SJSA1 (cell line): Measurements from ENCODE around the gene MAD2L2. TPM values are rescaled to one million over a fixed set of nuclear protein-coding genes. Genes with fewer than 3 reads are reported as not detected.

Experiments used
- DNase-seq, 2 experiments: peaks; one replicate each; pipeline ENCODE4 v3.0.0-alpha.2; 2015 to 2020; ENCODE audit warnings: low spot score in 2 of 2, low read depth in 1 of 2
- H3K27ac ChIP-seq: fragments of 250-450 bp; sonication (Bioruptor Pico); 2 replicates; pipeline ENCODE4 v1.5.1; 2020; ENCODE audit warnings: mild to moderate bottlenecking, moderate library complexity
- H3K27me3 ChIP-seq: fragments of 250-450 bp; sonication (Bioruptor Pico); replicated peaks from 2 replicates; pipeline ENCODE4 v1.5.1; 2020; ENCODE audit warnings: mild to moderate bottlenecking, moderate library complexity
- H3K36me3 ChIP-seq: fragments of 250-450 bp; sonication (Bioruptor Pico); 2 replicates; pipeline ENCODE4 v1.5.1; 2020; ENCODE audit warnings: mild to moderate bottlenecking
- H3K4me1 ChIP-seq: fragments of 250-450 bp; sonication (Bioruptor Pico); replicated peaks from 2 replicates; pipeline ENCODE4 v1.6.1; 2021; ENCODE audit warnings: mild to moderate bottlenecking
- H3K4me3 ChIP-seq: fragments of 250-450 bp; sonication (Bioruptor Pico); 2 replicates; pipeline ENCODE4 v1.5.1; 2020; ENCODE audit warnings: mild to moderate bottlenecking
- H3K9me3 ChIP-seq: fragments of 250-450 bp; sonication (Bioruptor Pico); replicated peaks from 2 replicates; pipeline ENCODE4 v1.5.1; 2020; ENCODE audit warnings: mild to moderate bottlenecking
- total RNA-seq: library from RNA; depleted of rRNA; stranded (reverse); fragments of >200 nt; shearing (Covaris generic); gene quantifications from 2 replicates; pipeline ENCODE4 v1.2.3, GENCODE V29; 2014

The MAD2L2 gene
- total RNA-seq, 1 experiment from 2014 or later, result 132 TPM

DNA sequence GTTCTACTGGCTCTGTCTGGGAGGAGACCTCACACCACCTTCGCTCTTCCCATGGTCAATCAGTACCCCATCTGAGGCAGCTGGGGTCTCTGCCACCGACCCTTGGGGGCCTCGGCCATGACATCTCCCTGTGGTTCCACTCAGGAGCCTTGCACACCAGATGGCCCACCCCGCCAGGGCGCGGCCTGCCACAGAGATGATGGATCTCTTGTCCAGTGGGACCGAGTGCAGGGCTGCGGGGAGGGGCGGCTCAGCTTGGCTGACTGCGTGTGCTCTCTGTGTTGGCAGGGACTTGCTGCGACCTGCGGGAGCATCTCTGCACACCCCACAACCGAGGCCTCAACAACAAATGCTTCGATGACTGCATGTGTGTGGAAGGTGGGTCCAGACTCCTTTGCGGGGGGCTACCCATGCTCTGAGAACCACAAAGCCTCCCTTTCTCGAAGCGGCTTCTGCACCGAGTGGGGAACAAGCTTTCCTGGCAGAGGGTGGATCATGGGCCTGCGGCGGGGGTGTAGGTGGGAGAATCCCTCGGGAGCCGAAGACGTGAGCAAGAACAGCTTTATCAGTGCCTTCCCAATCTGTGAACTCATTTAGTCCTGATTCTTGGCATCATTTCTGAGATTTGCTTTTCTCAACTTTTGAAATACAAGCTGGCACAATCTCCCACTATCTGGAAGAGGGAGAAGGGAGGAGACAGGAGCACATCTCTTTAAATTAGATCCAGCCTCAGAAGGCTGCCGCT lies 34.1 kb upstream of the MAD2L2 start:
- peaks cover 35% of the 10 kb centered on the region for H3K27me3 ChIP-seq
- H3K4me3 ChIP-seq, result no peak overlapping the region
- no peak for DNase-seq
- H3K36me3 ChIP-seq, result no peaks in the 10 kb centered on the region
- H3K9me3 ChIP-seq, result no peaks in the 10 kb centered on the region
- no peak overlapping the region for H3K27ac ChIP-seq
- peaks cover 8% of the 10 kb centered on the region for H3K4me1 ChIP-seq

DNA sequence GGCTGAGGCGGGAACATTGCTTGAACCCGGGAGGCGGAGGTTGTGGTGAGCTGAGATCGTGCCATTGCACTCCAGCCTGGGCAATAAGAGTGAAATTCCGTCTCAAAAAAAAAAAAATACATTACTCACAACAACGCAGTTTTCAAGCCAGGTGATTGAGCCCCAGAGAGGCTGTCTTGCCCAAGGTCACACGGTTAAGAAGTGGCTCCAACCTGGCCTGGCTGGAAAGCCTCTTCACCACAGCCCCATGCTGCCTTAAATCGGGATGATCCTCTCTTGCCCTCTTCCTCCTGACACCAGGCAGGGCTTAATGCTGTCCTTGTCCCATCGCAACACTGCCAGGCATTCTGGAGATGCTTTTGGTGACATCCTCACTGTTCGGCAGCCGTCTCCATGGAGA lies 32.1 kb upstream of the MAD2L2 start:
- no peaks in the 10 kb centered on the region for H3K36me3 ChIP-seq
- no peaks in the 10 kb centered on the region for H3K9me3 ChIP-seq
- DNase-seq, result no peak
- H3K27me3 ChIP-seq, result peaks cover 20% of the 10 kb centered on the region
- no peaks in the 10 kb centered on the region for H3K4me1 ChIP-seq
- no peak overlapping the region for H3K4me3 ChIP-seq
- no peak overlapping the region for H3K27ac ChIP-seq

DNA sequence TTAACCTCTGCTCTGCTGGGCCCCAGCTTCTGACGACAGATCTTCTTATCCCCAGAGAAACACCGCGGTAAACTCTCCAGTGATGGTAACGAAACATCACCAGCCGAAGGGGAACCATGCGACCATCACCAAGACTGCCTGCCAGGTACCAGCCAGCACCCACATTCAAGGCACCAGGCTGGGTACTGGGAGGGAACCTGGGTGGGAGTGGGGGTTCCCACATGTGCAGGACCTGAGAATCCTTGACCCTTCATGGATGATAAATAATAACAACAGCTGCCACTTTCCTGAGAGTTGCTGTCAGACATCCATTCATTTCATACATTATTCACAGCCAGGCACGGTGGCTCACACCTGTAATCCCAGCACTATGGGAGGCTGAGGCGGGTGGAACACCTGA lies 31.3 kb upstream of the MAD2L2 start:
- no peak for DNase-seq
- no peaks in the 10 kb centered on the region for H3K4me1 ChIP-seq
- no peak overlapping the region for H3K4me3 ChIP-seq

DNA sequence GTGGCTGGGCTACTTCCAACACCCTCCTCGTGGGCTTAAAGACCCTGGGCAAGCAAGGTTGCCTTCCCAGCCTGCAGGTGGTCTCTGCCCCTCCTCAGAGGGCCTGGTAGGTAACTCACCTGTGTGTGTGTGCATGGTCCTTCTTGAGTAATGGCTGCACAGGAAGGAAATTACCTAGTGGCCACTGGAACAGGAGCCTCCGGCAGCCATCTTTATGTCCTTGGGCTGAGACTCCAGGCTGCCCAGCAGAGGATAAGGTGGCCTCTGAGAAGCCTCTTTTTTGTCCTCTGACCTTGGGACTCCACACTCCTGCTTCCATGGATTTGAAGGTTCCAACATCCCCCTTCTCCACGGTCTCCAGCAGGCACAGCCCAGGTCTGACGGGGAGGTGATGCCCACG lies 30.5 kb upstream of the MAD2L2 start:
- no peaks in the 10 kb centered on the region for H3K36me3 ChIP-seq
- peaks cover 20% of the 10 kb centered on the region for H3K27me3 ChIP-seq
- H3K4me3 ChIP-seq, result no peak overlapping the region
- H3K4me1 ChIP-seq, result no peaks in the 10 kb centered on the region
- no peak overlapping the region for H3K27ac ChIP-seq
- no peaks in the 10 kb centered on the region for H3K9me3 ChIP-seq
- no peak for DNase-seq

More for the DNA sequence above, 31.3 kb upstream of the MAD2L2 start:
- Histone ChIP-seq H3K9me3 (no peaks in the 10 kb centered on the region), H3K27me3 (peaks cover 20% of the 10 kb centered on the region), H3K27ac (no peak overlapping the region), H3K36me3 (no peaks in the 10 kb centered on the region)

DNA sequence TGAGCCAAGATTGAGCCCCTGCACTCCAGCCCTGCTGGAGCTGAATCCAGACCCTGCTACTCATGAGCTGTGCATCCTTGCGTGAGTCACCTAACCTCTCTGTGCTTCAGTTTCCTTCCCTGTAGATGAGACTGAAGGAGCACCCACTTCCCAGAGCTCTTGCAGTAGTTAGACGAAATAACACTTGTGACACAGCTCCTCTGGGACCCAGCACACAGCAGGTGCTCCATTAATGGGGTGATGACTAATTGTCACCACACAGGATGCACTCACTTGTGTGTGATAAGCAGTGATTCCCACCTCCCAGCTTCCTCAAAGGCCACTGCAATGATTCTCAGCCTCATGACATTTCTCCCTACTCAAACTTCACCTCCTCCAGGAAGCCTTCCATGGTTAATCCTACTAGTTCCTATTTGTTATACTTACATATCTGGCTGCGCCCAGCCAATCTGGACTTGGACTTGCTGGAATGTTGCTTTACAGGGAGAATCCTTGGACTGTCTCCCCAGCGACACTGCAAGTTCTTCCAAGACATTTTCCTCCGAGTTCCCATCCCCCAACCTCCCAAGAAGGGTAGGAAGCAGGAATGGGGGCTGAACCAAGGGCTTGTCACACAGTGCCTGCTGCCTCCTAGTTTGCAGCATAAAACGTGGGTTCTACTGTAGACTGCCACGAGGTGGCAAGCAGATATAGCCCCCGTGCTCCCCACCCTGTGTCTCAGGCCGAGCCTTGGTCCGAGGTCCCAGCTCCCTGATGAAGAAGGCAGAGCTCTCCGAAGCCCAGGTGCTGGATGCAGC lies 27.8 kb upstream of the MAD2L2 start:
- Histone ChIP-seq H3K9me3 (no peaks in the 10 kb centered on the region), H3K4me1 (no peaks in the 10 kb centered on the region), H3K27me3 (peaks cover 19% of the 10 kb centered on the region; the same call in 1 of the 2 replicates), H3K36me3 (no peaks in the 10 kb centered on the region), H3K27ac (no peak overlapping the region), H3K4me3 (no peak overlapping the region)
- DNase-seq, result no peak

DNA sequence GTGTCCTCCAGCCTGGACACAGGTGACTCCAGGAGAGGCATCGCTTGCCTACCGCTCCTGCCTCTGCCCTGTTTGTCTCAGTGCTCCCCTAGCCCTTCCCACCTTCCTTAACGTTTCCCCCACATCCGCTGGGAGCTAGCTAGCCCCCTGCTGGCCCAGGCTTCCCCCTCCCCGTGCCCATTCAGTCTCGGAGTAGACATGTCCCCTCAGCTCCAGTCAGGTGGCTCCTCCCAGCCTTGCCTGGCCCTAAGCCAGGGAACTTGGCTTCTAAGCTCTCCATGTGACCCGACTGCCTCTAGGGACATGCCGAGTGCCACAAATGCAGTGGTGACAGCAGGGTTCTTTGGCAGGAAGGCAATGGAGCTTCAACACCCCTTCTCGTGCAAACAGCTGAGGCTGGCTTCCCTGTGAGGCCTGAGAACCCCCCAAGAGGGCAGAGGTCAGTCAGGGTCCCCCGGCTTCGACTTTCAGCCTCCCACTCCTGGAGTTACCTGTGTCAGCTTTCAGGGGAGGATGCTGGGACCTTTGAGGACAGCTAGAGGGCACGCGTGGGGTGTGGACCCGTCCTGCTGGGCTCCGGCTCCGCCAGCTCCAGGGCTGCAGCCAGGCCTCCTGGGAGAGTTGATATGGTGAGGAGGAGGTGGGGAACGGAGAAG lies 26.8 kb upstream of the MAD2L2 start:
- Histone ChIP-seq H3K4me1 (no peaks in the 10 kb centered on the region), H3K4me3 (no peak overlapping the region), H3K27ac (no peak overlapping the region), H3K36me3 (no peaks in the 10 kb centered on the region), H3K9me3 (no peaks in the 10 kb centered on the region), H3K27me3 (peaks cover 22% of the 10 kb centered on the region; the same call in 1 of the 2 replicates)
- DNase-seq, result no peak

DNA sequence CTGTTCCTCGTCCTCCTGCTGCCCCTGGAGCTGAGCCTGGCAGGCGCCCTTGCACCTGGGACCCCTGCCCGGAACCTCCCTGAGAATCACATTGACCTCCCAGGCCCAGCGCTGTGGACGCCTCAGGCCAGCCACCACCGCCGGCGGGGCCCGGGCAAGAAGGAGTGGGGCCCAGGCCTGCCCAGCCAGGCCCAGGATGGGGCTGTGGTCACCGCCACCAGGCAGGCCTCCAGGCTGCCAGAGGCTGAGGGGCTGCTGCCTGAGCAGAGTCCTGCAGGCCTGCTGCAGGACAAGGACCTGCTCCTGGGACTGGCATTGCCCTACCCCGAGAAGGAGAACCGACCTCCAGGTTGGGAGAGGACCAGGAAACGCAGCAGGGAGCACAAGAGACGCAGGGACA lies 25.3 kb upstream of the MAD2L2 start:
- Histone ChIP-seq H3K4me3 (no peak overlapping the region), H3K27ac (no peak overlapping the region), H3K36me3 (no peaks in the 10 kb centered on the region), H3K4me1 (no peaks in the 10 kb centered on the region), H3K9me3 (no peaks in the 10 kb centered on the region; the same call in 1 of the 2 replicates), H3K27me3 (peaks cover 22% of the 10 kb centered on the region)
- DNase-seq, result no peak

DNA sequence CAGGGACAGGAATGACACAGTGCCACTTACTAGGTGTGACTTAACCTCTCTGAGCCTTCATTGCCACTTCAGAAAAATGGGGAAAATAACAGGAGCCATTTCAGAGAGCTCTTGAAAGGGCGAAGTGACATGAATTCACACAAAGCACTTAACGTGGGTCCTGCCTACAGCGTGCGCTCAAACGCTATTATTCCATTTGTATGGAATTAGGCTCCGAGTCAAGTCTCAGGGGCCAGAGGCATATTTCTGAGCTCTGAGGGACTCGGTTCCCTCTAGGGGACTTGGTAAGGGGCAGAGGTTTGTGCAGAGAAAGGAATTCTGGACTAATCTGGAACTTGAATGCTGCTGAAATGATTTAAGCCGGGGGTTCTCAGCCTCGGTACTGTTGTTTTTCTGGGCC lies 24.6 kb upstream of the MAD2L2 start:
- Histone ChIP-seq H3K4me3 (no peak overlapping the region), H3K4me1 (no peaks in the 10 kb centered on the region), H3K27me3 (peaks cover 22% of the 10 kb centered on the region), H3K36me3 (no peaks in the 10 kb centered on the region), H3K27ac (no peak overlapping the region), H3K9me3 (no peaks in the 10 kb centered on the region; the same call in 1 of the 2 replicates)
- no peak for DNase-seq

DNA sequence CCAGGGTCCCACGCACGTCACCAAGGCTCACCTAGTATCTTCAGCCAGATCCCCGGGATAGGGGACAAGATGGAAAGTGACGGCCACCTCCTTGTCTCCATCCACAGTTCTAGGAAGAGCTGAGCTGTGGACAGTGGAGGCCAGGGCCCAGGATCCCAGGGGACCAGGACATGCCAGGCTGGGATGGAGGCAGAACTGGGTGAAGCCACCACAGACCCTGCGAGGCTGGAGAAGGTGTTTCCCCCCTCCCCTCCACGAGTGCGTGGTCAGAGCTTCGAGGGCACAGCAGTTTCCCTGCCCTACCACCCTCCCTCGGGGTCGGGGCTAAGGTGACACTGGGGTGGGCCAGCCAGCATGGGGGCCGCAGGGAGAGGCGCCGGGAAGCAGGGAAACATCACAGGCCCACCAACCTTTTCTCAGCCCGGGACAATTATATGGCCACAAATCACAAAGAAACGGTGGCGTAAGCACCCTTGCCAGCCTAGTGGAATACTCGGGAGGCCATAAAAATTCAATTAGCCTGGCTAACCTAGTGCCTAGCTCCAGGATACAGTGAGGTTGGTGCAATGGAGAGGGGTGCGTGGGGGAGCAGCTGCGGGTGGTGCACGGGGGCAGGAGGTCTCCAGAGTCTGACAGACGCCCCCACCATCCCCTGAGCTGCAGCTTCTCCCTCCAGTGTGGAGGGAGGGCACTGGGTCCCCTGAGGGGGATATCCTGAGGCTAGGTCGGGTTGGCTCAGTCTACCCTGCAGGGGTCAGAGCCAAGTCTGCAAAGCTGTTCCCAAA lies 23.9 kb upstream of the MAD2L2 start:
- DNase-seq, result no peak
- Histone ChIP-seq H3K4me1 (no peaks in the 10 kb centered on the region), H3K27me3 (peaks cover 22% of the 10 kb centered on the region), H3K27ac (no peak overlapping the region), H3K9me3 (no peaks in the 10 kb centered on the region; the same call in 1 of the 2 replicates), H3K4me3 (no peak overlapping the region), H3K36me3 (no peaks in the 10 kb centered on the region)

DNA sequence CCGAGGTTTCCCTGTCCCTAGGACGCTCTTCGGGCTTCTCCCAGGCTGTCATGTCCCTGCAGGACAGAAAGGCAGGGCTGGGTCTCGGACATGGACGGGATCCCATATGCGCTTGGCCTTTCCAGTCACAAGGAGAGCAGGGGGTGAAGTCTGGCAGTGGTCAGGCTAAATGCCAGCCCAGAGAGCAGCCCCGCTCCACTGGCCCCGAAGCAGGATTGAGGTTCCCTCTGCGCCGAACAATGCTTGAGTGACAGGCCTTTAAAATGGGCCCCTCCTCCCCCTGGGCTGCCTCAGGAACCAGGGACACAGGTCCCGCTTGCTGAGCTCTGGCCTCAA lies 23.2 kb upstream of the MAD2L2 start:
- DNase-seq, result no peak
- H3K36me3 ChIP-seq, result no peaks in the 10 kb centered on the region
- H3K4me1 ChIP-seq, result no peaks in the 10 kb centered on the region
- no peaks in the 10 kb centered on the region; the same call in 1 of the 2 replicates for H3K9me3 ChIP-seq
- H3K4me3 ChIP-seq, result no peak overlapping the region
- peaks cover 22% of the 10 kb centered on the region for H3K27me3 ChIP-seq
- H3K27ac ChIP-seq, result no peak overlapping the region

DNA sequence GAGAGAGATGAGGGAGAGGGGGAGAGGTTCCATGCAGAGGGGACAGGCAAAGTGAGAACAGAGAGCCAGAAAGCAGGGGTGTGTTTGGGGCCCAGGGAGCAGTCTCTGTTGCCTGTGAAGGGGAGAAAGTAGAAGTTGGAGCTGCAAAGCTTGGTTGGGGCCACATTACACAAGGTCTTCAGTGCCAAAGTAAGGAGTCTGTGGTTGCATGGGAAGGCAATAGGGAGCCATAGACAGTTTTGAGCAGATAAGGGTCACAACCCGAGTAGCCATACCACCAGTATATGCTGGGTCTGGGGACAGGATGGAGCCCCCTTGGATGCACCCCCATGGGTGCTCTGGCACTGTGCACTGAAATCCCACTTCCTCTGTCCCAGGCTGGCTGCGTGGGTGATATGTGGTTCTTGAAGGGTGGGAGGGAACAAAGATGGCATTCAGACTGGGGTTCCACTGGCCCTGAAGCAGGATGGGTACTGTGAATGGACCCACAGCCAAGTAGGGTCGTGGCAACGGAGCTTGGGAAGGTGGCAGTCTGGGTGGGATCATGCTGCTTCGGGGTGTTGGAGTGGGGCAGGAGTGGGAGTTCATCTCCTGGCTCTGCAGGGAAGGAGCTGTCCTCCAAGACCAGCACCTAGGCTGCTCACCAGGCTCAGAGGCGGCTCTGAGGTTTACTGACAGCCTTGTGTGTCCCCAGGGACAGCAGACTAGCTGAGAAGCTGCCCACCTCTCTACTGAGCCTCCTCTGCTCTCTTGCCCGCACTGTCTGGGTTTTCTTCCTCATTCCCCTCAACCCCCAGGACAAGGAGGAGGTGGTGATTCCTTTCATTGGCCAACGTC lies 22.6 kb upstream of the MAD2L2 start:
- Histone ChIP-seq H3K4me1 (no peaks in the 10 kb centered on the region), H3K27ac (no peak overlapping the region), H3K27me3 (peaks cover 25% of the 10 kb centered on the region), H3K36me3 (no peaks in the 10 kb centered on the region), H3K4me3 (no peak overlapping the region), H3K9me3 (no peaks in the 10 kb centered on the region; the same call in 1 of the 2 replicates)
- DNase-seq, result no peak

DNA sequence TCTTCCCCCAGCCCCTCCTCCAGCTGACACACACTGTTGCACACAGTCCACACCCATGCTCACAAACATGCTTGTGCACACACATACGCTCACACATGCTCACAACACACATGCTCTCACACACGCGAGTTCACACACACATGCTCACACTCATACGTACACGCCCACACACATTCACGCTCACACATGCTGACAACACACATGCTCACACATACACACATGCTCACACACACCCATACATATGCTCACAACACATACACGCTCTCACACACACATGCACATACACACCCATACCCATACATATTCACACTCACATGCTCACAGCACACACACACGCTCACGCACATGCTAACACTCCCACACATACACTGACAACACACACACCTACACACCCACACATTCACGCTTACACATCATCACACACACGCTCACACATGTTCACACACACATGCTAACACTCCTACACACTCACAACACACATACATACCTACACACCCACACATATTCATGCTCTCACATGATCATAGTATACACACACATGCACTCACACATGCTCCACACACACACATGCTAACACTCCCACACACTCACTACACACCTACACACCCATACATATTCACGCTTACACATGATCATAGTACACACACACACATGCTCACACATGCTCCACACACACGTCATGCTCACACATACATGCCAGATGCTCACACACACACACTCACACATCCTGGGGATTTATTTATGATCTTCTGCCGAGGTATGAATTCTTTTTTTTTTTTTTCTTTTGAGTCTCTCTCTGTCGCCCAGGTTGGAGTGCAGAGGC lies 21.2 kb upstream of the MAD2L2 start:
- no peak overlapping the region for H3K4me3 ChIP-seq
- peaks cover 28% of the 10 kb centered on the region for H3K27me3 ChIP-seq
- H3K36me3 ChIP-seq, result no peaks in the 10 kb centered on the region
- no peaks in the 10 kb centered on the region; the same call in 1 of the 2 replicates for H3K9me3 ChIP-seq
- no peak for DNase-seq
- H3K4me1 ChIP-seq, result no peaks in the 10 kb centered on the region
- no peak overlapping the region for H3K27ac ChIP-seq
